ENCODE data around the gene CACNA1D. TPM values are rescaled to one million over a fixed set of nuclear protein-coding genes. Genes with fewer than 3 reads are reported as not detected.
A peak's percentile ranks its signal among the peaks of the same experiment; 100 is the strongest.

Gene CACNA1D
- total RNA-seq, 4 donors from 2014 or later, result 0.75 to 2.5 (median 1.2) TPM

GRCh38 chr3:53694046-53694445 lies 199.6 kb downstream of the CACNA1D start:
- DNase-seq (ENCODE audit: extremely low spot score), result peak; percentile 77
- WGBS, result 83% methylated on average over 4 of the region's 4 CpGs
- intact Hi-C loops (cut with DNase I), result no loop called here
- TF ChIP-seq POLR2AphosphoS5 (IDR thresholded peaks at IDR 0.05) (no peak), POLR2A (IDR thresholded peaks at IDR 0.05; ENCODE audit: low read depth) (no peak), EP300 (IDR thresholded peaks at IDR 0.05) (no peak), CTCF (IDR thresholded peaks at IDR 0.05) (no peak)
- H3K4me1 ChIP-seq, result no peaks in the 10 kb centered on the region
- no peaks in the 10 kb centered on the region for H3K27me3 ChIP-seq
- H3K4me3 ChIP-seq, result no peak overlapping the region
- H3K36me3 ChIP-seq, result no peaks in the 10 kb centered on the region
- no peaks in the 10 kb centered on the region for H3K9me3 ChIP-seq
- H3K27ac ChIP-seq (replicated peaks in 1 of 4), result no peak overlapping the region

GRCh38 chr3:53694666-53695323 lies 200.4 kb downstream of the CACNA1D start:
- no peaks in the 10 kb centered on the region for H3K4me1 ChIP-seq
- no peaks in the 10 kb centered on the region for H3K9me3 ChIP-seq
- no peak overlapping the region for H3K4me3 ChIP-seq
- no peaks in the 10 kb centered on the region for H3K27me3 ChIP-seq
- no peaks in the 10 kb centered on the region for H3K36me3 ChIP-seq
- DNase-seq (ENCODE audit: extremely low spot score), result peak; percentile 79
- no peak overlapping the region for H3K27ac ChIP-seq (replicated peaks in 1 of 4)
- TF ChIP-seq POLR2A (IDR thresholded peaks at IDR 0.05; ENCODE audit: low read depth) (no peak), CTCF (IDR thresholded peaks at IDR 0.05) (no peak), POLR2AphosphoS5 (IDR thresholded peaks at IDR 0.05) (no peak), EP300 (IDR thresholded peaks at IDR 0.05) (no peak)
- 86% methylated on average over 15 of the region's 15 CpGs for WGBS
- intact Hi-C loops (cut with DNase I), result no loop called here

- no peak overlapping the region for H3K27ac ChIP-seq (replicated peaks in 1 of 4)
- DNase-seq (ENCODE audit: extremely low spot score), result peak; percentile 53
- H3K9me3 ChIP-seq, result no peaks in the 10 kb centered on the region
- no peaks in the 10 kb centered on the region for H3K4me1 ChIP-seq
- H3K4me3 ChIP-seq, result no peak overlapping the region
- intact Hi-C loops (cut with DNase I), result no loop called here
- H3K36me3 ChIP-seq, result no peaks in the 10 kb centered on the region
- 79% methylated on average over 7 of the region's 7 CpGs for WGBS
- H3K27me3 ChIP-seq, result no peaks in the 10 kb centered on the region
- TF ChIP-seq POLR2A (IDR thresholded peaks at IDR 0.05; ENCODE audit: low read depth) (no peak), POLR2AphosphoS5 (IDR thresholded peaks at IDR 0.05) (no peak), CTCF (IDR thresholded peaks at IDR 0.05) (no peak), EP300 (IDR thresholded peaks at IDR 0.05) (no peak)
Observed at GRCh38 chr3:53695324-53695690, 200.9 kb downstream of the CACNA1D start.

- H3K27ac ChIP-seq (replicated peaks in 1 of 4), result no peak overlapping the region
- H3K36me3 ChIP-seq, result no peaks in the 10 kb centered on the region
- H3K27me3 ChIP-seq, result no peaks in the 10 kb centered on the region
- H3K9me3 ChIP-seq, result no peaks in the 10 kb centered on the region
- no peak overlapping the region for H3K4me3 ChIP-seq
- no peaks in the 10 kb centered on the region for H3K4me1 ChIP-seq
- WGBS, result 75% methylated on average over 4 of the region's 4 CpGs
- DNase-seq (ENCODE audit: extremely low spot score), result peak; percentile 89
- no peak for TF ChIP-seq POLR2A (IDR thresholded peaks at IDR 0.05; ENCODE audit: low read depth)
- no peak for TF ChIP-seq POLR2AphosphoS5 (IDR thresholded peaks at IDR 0.05)
- TF ChIP-seq CTCF (IDR thresholded peaks at IDR 0.05), result no peak
- no peak for TF ChIP-seq EP300 (IDR thresholded peaks at IDR 0.05)
- intact Hi-C loops (cut with DNase I), result no loop called here
Observed at GRCh38 chr3:53696401-53697172, 202.2 kb downstream of the CACNA1D start.

Data from esophagus muscularis mucosa (tissue), 4 donors.